NCI-H345 (cell line): Measurements from ENCODE around the gene RILP.

Experiments
- DNase-seq: peaks from one replicate; lab custom pipeline; 2025; lab: John Stamatoyannopoulos, UW

RILP gene

DNA sequence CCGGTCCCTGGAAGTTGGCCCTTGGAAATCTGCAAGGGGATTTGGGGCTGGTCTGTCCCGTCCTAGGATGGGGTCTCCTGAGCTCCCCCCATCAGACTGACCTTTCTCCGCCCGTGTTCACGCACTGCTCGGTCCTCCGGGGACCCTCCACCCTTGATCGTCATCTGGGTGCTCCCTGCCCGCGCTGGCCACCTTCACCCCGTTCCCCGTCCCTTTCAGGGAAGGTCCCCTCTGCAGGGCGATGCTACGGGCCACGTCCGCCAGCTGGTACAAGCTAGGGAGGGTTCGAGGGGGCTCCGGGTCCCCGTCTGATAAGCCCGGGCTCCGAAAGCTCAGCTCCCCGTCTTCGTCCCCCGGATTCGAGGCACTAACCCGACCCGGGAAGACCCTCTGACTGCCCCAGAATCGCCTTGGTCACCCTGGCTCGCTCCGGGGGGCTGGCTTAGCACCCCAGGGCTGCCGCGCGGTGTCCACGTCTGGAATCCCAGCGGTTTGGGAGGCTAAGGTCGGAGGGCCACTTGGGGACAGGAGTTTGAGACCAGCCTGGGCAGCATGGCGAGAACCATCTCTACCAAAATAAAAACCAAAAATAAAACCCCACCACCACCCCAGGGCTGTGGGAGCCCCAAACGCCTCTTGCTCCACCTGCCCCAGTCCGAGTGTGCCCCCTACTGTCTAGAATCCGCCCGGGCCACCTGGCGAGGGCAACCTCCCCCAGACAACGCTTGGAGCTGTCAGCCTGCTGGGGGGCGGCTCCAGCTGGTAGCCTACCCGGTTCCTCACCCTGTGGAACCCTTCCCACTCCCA is 20.0 kb downstream of the RILP start:
- peak; percentile 40 for DNase-seq

- peak; percentile 92 for DNase-seq
Measured at GRCh38 chr17:1628856-1629503, 20.7 kb downstream of the RILP start.

GRCh38 chr17:1627982-1628855 is 21.4 kb downstream of the RILP start, which contains the start of gene SLC43A2:
SLC43A2 (minus strand) TSS chr17:1628834; CDS start chr17:1627874, 960 bp downstream.
- DNase-seq: peak; percentile 74

- no peak for DNase-seq
Measured at GRCh38 chr17:1627182-1627981, 22.3 kb downstream of the RILP start.

DNA sequence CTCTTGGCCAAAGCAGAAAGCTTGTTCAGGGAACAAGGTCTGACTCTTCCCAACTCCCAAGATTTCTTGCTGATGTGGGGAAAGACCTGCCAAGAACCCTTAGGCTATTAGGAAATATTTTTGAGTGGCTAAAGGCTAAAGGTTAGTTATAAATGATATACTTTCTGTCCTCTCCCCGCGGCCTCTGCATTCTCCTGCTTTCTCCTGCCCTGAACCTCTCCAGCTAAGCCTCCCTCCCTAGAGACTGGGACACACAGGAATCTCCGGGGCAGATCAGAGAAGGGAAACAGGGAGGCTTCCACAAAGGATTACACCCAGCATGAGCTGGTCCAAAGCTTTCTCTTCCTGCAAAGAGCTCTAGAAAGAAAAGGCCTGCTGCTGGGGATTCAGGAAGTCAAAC is 23.3 kb downstream of the RILP start:
- DNase-seq: no peak

GRCh38 chr17:1625581-1625980 is 24.1 kb downstream of the RILP start:
- no peak for DNase-seq

DNA sequence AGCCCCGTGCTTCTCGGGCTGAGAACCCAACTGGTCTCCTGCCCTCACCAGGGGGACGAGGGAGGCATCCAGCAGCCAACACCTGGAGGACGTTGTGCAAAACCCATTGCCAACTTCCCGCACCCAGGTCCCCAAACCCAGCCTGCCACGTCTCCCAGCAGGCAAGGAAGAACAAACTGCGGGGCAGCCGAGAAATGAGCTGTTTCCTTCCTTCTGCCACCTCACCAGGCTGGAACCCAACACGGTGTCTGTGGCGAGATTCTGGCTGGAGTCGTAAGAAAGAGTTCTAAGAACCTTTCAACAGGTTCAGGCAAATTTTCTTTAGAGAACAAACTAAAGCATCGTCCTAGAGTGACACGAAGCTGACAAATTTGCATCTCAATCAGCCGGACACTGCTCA is 24.6 kb downstream of the RILP start:
- no peak for DNase-seq

- DNase-seq: no peak
Measured at GRCh38 chr17:1624650-1625049, 25.0 kb downstream of the RILP start.

DNA sequence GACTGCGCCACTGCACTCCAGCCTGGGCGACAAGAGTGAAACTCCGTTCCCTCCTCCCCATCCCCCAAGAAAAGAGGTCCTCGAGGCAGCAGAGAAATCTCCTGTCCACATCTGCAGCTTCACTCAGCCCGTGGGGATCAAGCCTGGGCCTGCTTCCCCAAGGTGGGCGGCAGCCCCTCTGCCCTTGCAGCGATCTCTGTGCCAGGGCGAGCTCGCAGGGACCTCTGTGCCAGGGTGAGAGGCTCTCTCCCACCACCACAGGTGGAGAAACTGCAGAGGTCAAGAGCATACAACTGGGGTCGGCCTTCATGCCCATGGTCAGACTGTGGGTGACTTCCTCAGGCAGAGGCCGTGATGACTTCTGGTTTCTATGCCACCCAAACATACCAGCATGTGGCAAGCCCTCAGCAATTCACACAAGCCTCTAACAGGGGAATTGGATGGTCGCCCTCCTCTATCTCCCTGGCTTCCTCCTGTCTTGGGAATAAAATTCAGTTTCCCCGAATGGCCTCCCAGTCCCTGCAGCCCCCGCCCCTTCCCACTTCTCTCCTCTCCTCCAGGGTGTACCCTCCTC is 26.5 kb downstream of the RILP start:
- no peak for DNase-seq

GRCh38 chr17:1621273-1621954 is 28.3 kb downstream of the RILP start:
- no peak for DNase-seq

GRCh38 chr17:1620486-1620885 is 29.2 kb downstream of the RILP start:
- no peak for DNase-seq

GRCh38 chr17:1617620-1618174 is 32.0 kb downstream of the RILP start:
- DNase-seq: no peak

DNA sequence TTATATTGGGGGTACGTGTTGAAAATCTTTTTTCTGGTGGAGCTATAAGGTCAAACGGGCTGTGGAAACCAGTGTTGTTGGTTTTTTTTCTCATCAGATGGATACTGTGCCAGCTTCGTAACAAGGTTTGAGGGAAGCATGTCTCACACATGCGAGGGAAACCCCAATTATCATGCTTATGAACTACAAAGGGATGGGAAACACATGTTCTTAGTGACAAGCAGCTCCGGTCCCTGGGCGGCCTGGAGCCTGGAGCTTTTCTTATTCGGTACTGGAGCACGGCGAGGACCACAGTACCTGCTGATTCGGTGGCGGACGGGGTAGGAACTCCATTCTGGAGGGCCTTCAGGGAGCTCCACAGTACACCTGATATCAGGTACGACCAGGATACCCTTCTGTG is 33.6 kb downstream of the RILP start:
- DNase-seq: no peak

DNA sequence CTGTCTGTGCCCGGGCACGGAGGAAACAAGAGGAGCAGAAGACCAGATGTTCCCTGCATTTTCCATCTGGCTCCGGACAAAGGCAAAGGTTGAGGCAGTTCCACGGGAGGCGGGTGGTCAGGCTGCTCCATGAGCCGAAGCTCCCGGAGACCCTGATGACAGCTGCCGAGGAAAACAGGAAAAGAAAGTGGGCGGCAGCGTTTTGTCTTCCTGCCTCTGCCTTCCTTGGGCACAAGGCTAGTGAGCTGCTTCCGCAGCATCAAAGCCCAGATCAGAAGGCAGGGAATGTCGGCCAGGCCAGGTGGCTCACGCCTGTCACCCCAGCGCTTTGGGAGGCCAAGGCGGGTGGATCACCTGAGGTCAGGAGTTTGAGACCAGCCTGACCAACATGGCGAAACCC is 37.3 kb downstream of the RILP start:
- no peak for DNase-seq

- DNase-seq: no peak
Measured at GRCh38 chr17:1611715-1612114, 38.0 kb downstream of the RILP start.

DNA sequence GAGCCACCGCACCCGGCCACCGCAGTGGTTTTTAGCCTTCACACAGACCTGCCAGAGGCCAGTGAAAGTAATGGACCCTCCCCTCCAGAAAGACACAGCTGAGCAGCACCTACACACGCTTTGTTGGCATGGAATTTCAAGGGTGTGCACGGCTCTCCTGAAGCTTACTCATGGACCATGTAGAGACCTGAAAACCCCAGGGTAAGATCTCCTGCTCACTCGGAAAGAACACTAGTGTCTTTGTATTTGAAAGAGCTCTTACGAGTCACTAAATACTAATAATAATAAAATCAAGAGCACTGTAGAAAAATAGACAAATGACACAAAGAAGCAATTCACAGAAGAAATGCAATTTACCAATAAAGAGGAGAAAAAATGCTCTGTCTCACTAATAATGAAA is 41.0 kb downstream of the RILP start:
- DNase-seq: no peak

GRCh38 chr17:1607971-1608320 is 41.7 kb downstream of the RILP start:
- no peak for DNase-seq

GRCh38 chr17:1606352-1606985 is 43.2 kb downstream of the RILP start:
- no peak for DNase-seq

- no peak for DNase-seq
Measured at GRCh38 chr17:1605681-1606351, 43.9 kb downstream of the RILP start.
